Prostate gland (tissue), 2 donors: Measurements from ENCODE around the gene TLR9. TPM values are rescaled to one million over a fixed set of nuclear protein-coding genes. Genes with fewer than 3 reads are reported as not detected.

Experiments used
- DNase-seq: peaks from one replicate; pipeline ENCODE4 v3.0.0-alpha.2; 2019; ENCODE audit warnings: low spot score
- H3K27ac ChIP-seq, 2 donors: fragments of 200-600 bp; sonication (generic); 2 replicates each; pipeline ENCODE4 v1.5.1; 2017 to 2019
- H3K27me3 ChIP-seq: fragments of 200-600 bp; sonication (generic); replicated peaks from 2 replicates; pipeline ENCODE4 v1.5.1; 2019; ENCODE audit not compliant: insufficient read depth
- H3K36me3 ChIP-seq, 2 donors: fragments of 200-600 bp; sonication (generic); 1 replicate in 1 of 2; 2 replicates in 1 of 2; pipeline versions ENCODE4 v1.5.1 to v1.8.1; 2017 to 2019
- H3K4me1 ChIP-seq: fragments of 200-600 bp; sonication (generic); replicated peaks from 2 replicates; pipeline ENCODE4 v1.5.1; 2019
- H3K4me3 ChIP-seq, 2 donors: fragments of 200-600 bp; sonication (generic); 2 replicates each; pipeline ENCODE4 v1.5.1; 2017 to 2019
- H3K9me3 ChIP-seq: fragments of 200-600 bp; sonication (generic); 2 replicates; pipeline ENCODE4 v1.5.1; 2017
- POLR2A ChIP-seq: fragments of 450-650 bp; IDR thresholded peaks from one replicate; pipeline ENCODE4 v1.6.1; 2016; ENCODE audit warnings: antibody characterized with exemption, mild to moderate bottlenecking
- POLR2AphosphoS5 ChIP-seq: sonication (generic); formaldehyde crosslinking; IDR thresholded peaks from one replicate; pipeline ENCODE4 v1.6.1; 2017; ENCODE audit warnings: antibody characterized with exemption
- WGBS: methylation state at CpG from one replicate; pipeline ENCODE4 v1.1.5; 2018; 5-methylcytosine and 5-hydroxymethylcytosine counted together
- intact Hi-C: fragments of 100-400 bp; cut with DNase I; formaldehyde crosslinking; loops from one replicate; pipeline ENCODE4 v1.14.2; 2022
- total RNA-seq, 2 donors: library from RNA; depleted of rRNA; stranded (reverse); fragments of >200 nt; gene quantifications; one replicate each; pipeline ENCODE4 v1.1.0, GENCODE V29; 2016
- TF ChIP-seq, protein P1 (sequence below), 4 experiments: fragments of 200-600 bp in 2 of 4; fragments of 450-650 bp in 2 of 4; sonication (generic) in 2 of 4; IDR thresholded peaks; 1 replicate in 3 of 4; 2 replicates in 1 of 4; pipeline ENCODE4 v1.5.1; 2016 to 2019; ENCODE audit warnings: antibody characterized with exemption in 4 of 4, mild to moderate bottlenecking in 2 of 4, moderate library complexity in 2 of 4

Gene TLR9
- total RNA-seq, 2 donors from 2014 or later, result 0.17 TPM; not detected in 1

DNA sequence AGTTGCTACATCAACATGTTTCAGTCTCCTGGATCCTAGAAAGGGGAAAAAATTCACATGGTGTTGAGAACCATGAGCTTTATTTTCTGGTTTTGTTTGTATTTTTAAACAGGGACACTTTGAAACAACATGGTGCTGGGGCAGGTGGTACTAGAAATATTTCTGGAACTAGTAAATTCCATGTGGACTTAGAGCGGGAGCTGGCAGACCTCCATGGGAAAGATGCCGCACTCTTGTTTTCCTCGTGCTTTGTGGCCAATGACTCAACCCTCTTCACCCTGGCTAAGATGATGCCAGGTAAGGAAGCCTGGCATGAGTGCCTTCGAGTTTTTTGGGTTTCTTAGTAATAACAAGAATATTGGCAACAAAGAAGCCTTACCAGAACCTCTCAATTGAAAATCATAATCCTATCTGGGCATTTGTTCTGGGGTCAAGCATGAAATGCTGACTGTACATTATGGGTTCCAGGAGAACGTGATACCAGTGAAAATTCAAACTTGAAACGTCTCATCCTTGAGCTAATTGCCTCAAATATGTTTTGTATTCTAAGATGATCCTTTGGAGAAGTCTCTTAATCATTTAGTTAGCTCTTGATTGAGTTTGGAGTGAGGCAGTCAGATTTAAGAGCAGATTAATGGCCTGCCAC, 19.6 kb downstream of the TLR9 start:
- H3K4me3 ChIP-seq, result no peak overlapping the region
- TF ChIP-seq, protein P1, sequence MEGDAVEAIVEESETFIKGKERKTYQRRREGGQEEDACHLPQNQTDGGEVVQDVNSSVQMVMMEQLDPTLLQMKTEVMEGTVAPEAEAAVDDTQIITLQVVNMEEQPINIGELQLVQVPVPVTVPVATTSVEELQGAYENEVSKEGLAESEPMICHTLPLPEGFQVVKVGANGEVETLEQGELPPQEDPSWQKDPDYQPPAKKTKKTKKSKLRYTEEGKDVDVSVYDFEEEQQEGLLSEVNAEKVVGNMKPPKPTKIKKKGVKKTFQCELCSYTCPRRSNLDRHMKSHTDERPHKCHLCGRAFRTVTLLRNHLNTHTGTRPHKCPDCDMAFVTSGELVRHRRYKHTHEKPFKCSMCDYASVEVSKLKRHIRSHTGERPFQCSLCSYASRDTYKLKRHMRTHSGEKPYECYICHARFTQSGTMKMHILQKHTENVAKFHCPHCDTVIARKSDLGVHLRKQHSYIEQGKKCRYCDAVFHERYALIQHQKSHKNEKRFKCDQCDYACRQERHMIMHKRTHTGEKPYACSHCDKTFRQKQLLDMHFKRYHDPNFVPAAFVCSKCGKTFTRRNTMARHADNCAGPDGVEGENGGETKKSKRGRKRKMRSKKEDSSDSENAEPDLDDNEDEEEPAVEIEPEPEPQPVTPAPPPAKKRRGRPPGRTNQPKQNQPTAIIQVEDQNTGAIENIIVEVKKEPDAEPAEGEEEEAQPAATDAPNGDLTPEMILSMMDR (IDR thresholded peaks at IDR 0.05), result no peak
- no peak for TF ChIP-seq POLR2A
- TF ChIP-seq POLR2AphosphoS5, result no peak
- no peak for DNase-seq
- peaks cover 0 to 29% of the 10 kb centered on the region in 2 donors for H3K36me3 ChIP-seq
- no peaks in the 10 kb centered on the region for H3K27me3 ChIP-seq
- WGBS, result 79% methylated on average over 6 of the region's 6 CpGs
- H3K9me3 ChIP-seq, result no peaks in the 10 kb centered on the region
- H3K4me1 ChIP-seq, result peaks cover 5% of the 10 kb centered on the region
- intact Hi-C loops, result no loop called here
- peak overlapping the region; percentile 16 to 74 for H3K27ac ChIP-seq

DNA sequence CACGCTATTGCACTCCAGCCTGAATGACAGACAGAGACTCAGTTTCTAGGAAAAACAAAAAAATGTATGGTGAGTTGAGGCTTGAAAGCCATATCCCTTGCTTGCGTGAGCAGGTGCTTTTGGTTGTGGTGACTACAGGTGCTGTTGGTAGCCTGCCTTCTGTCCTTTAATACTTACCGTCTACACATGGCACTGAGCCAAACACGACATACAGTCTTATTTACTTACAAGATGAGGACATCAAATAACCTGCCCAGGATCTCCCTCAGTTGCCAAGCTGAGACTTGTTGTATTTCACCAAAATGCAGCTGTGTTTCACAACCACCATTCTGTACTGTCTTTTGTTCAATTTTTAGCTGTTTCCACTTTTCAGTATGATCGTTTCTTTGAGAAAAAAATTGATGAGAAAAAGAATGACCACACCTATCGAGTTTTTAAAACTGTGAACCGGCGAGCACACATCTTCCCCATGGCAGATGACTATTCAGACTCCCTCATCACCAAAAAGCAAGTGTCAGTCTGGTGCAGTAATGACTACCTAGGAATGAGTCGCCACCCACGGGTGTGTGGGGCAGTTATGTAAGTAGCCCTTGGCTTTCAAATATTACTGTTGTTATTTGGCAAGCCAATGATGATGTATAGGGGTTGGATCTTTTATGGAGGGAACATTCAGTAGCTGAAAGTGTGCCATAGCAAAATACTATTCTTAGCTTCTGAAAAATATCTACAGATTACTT, 20.9 kb downstream of the TLR9 start:
- H3K4me3 ChIP-seq, result no peak overlapping the region
- 43% methylated on average over 10 of the region's 10 CpGs for WGBS
- TF ChIP-seq POLR2AphosphoS5 (peak; percentile 94), POLR2A (no peak)
- TF ChIP-seq, protein P1 (IDR thresholded peaks at IDR 0.05), result no peak
- peaks cover 0 to 29% of the 10 kb centered on the region in 2 donors for H3K36me3 ChIP-seq
- peak; percentile 97 for DNase-seq
- H3K27ac ChIP-seq, result peak overlapping the region; percentile 56 to 74
- H3K27me3 ChIP-seq, result no peaks in the 10 kb centered on the region
- intact Hi-C loops, result no loop called here
- no peaks in the 10 kb centered on the region for H3K9me3 ChIP-seq
- no peaks in the 10 kb centered on the region for H3K4me1 ChIP-seq

DNA sequence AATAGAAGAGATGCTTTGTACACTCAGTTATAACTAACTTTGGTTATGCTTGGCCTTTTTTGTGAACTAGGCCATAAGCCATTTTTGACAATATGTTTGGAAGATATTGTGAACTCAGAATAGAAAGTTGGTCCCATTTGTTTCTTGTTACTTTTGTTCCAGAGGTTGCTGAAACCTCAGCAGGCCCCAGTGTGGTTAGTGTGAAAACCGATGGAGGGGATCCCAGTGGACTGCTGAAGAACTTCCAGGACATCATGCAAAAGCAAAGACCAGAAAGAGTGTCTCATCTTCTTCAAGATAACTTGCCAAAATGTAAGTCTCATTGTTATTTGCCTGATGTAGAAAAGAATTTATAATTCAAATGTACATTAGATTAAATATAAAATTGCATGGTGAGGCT, 21.7 kb downstream of the TLR9 start:
- no peaks in the 10 kb centered on the region for H3K27me3 ChIP-seq
- H3K36me3 ChIP-seq, result peaks cover 0 to 29% of the 10 kb centered on the region in 2 donors
- H3K4me3 ChIP-seq, result no peak overlapping the region
- intact Hi-C loops, result no loop called here
- no peak for DNase-seq
- H3K27ac ChIP-seq, result peak overlapping the region; percentile 34 to 74
- TF ChIP-seq POLR2A, result no peak
- TF ChIP-seq, protein P1 (IDR thresholded peaks at IDR 0.05), result no peak
- TF ChIP-seq POLR2AphosphoS5, result no peak
- no peaks in the 10 kb centered on the region for H3K9me3 ChIP-seq
- 77% methylated on average over 1 of the region's 1 CpG for WGBS
- no peaks in the 10 kb centered on the region for H3K4me1 ChIP-seq

DNA sequence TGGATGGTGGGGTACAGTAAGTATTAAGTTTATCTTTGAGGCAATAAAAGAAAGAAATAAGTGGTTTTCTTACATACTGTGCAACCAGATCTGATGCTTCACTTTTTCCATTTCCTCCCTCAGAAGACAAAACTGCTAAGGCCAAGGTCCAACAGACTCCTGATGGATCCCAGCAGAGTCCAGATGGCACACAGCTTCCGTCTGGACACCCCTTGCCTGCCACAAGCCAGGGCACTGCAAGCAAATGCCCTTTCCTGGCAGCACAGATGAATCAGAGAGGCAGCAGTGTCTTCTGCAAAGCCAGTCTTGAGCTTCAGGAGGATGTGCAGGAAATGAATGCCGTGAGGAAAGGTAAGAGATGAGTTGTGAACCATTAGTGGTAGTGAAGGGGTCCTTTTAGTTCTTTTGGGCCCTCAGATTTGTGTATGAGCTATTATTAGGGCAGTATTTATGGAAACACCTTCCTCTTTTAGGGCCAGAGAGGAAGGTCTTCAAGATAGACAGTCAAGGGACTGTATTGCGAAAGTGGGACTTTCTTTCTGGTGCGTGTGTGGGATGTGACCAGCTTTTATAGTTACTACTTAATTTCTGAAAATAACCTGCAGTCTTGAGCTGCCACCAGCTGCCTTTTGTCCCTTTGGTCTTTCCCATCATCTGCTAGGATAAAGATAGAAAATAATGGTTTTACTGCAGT, 22.9 kb downstream of the TLR9 start:
- Histone ChIP-seq H3K36me3 (peaks cover 0 to 26% of the 10 kb centered on the region in 2 donors), H3K4me3 (no peak overlapping the region), H3K27me3 (no peaks in the 10 kb centered on the region), H3K9me3 (no peaks in the 10 kb centered on the region), H3K27ac (peak overlapping the region in 1 of 2 donors; percentile 0), H3K4me1 (peaks cover 1% of the 10 kb centered on the region)
- TF ChIP-seq POLR2AphosphoS5, result no peak
- DNase-seq, result no peak
- intact Hi-C loops, result no loop called here
- 82% methylated on average over 4 of the region's 4 CpGs for WGBS

DNA sequence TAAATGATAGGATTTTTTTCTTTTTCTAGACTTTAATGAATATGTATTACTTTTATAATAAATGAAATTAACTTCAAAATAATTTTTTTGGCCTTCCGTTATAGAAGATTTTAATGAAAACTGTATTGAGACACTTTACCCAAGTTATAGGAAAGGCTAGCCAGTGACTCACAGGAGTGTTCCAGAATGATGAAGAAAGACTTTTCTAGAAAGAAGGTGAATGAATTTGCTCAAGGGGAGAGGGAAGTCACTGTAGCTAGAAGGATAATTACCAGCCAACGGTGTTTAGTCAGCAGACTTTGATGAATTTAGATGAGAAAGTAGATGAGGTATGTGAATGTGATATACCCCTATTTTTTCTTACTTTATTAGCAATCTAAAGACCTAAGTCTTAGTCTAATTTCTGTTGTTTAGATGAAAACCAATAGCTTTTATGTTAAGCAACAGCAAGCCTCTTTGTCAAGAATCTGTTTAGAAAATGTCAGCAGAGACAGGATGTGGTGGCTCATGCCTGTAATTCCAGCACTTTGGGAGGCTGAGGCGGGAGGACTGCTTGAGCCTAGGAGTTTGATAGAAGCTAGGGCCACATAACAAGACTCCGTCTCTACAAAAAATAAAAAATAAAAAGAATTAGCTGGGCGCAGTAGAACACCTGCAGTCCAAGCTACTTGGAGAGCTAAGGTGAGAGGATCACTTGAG, 24.3 kb downstream of the TLR9 start:
- Histone ChIP-seq H3K27ac (peak overlapping the region in 1 of 2 donors; percentile 0), H3K4me1 (peaks cover 7% of the 10 kb centered on the region)

More for the DNA sequence above, 24.3 kb downstream of the TLR9 start:
- no peak for TF ChIP-seq POLR2AphosphoS5
- TF ChIP-seq, protein P1 (IDR thresholded peaks at IDR 0.05), result no peak
- no peak for TF ChIP-seq POLR2A
- H3K4me3 ChIP-seq, result no peak overlapping the region
- no peak for DNase-seq
- H3K36me3 ChIP-seq, result peaks cover 0 to 26% of the 10 kb centered on the region in 2 donors
- 87% methylated on average over 5 of the region's 5 CpGs for WGBS
- H3K9me3 ChIP-seq, result no peaks in the 10 kb centered on the region
- intact Hi-C loops, result no loop called here
- no peaks in the 10 kb centered on the region for H3K27me3 ChIP-seq
